Hepatocyte (in vitro differentiated cells): ENCODE measurements around the gene MLPH.

Experiments
- CTCF ChIP-seq: fragments of 200-600 bp; sonication (generic); IDR thresholded peaks from 2 replicates; pipeline ENCODE4 v1.5.1; 2016; ENCODE audit warnings: antibody characterized with exemption, mild to moderate bottlenecking; ENCODE audit not compliant: poor library complexity
- EZH2 ChIP-seq: fragments of 200-600 bp; sonication (generic); IDR thresholded peaks from 2 replicates; pipeline ENCODE4 v1.6.1; 2016; ENCODE audit warnings: antibody characterized with exemption, mild to moderate bottlenecking, borderline replicate concordance

- TF ChIP-seq CTCF: no peak
- no peak for TF ChIP-seq EZH2
Observed at GRCh38 chr2:237438080-237438940, 48.7 kb upstream of the MLPH start.
